ENCODE results near the gene ZNF750. TPM values are rescaled to one million over a fixed set of nuclear protein-coding genes. Genes with fewer than 3 reads are reported as not detected.

Gene ZNF750
- total RNA-seq, 1 donor from 2014 or later = 7.6 TPM

DNA sequence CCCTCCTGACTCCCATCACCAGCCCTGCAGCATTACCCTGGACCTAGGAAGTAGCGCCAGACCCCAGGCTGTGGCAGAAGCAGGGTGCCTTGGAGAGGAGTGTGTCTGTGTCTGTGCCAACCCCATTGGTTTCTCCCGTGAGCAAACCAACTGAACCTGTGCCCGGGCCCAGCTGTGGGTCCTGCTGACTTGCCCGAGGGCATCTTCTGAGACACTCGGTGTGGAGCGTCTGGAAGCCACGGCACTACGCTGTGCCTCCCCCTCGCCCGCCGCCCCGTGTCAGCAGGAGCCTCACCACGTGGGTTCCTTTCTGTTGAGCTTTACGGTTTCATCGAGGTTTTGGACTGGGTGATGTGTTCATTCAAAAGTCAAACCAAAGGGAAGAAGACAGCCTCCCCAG is 27.8 kb downstream of the ZNF750 start:
- DNase-seq = no peak

DNA sequence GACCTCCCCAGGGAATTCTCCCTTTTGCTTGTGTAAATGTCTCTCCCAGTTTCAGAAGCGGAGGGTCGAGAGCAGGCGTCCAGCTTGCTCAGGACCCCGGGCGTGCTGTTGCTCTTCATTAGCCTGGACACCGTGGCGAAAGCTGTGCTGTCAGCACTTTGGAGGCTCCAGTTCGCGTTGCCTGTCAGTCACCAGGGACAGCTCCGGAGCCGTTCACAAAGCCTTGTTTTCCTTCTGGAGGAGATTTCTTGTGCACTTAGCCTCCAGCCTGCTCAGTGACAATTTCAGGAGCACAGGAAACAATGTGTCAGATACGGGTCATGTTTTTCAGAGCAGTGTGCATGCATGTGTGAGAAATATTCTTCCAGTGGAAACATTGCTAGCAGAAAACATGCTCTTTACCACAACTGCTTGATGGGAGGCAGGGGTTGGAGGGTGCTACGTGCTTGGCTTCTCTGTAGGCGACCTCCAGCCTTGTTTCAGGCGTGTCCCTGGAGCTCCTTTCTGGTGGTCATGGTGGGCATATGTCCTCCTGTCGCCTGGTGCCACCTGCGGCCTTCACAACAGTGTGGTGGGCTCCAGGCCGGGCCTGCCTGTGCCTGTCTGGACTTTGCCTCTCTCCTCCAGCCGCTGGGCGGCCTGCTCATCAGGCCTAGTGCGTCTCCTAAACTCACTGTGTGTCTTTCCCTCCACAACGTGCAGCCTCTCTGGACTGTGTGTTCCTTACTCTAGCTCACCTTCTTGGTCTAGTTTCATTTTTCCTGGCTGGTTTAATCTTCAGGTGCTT is 29.0 kb downstream of the ZNF750 start:
- DNase-seq = no peak

DNA sequence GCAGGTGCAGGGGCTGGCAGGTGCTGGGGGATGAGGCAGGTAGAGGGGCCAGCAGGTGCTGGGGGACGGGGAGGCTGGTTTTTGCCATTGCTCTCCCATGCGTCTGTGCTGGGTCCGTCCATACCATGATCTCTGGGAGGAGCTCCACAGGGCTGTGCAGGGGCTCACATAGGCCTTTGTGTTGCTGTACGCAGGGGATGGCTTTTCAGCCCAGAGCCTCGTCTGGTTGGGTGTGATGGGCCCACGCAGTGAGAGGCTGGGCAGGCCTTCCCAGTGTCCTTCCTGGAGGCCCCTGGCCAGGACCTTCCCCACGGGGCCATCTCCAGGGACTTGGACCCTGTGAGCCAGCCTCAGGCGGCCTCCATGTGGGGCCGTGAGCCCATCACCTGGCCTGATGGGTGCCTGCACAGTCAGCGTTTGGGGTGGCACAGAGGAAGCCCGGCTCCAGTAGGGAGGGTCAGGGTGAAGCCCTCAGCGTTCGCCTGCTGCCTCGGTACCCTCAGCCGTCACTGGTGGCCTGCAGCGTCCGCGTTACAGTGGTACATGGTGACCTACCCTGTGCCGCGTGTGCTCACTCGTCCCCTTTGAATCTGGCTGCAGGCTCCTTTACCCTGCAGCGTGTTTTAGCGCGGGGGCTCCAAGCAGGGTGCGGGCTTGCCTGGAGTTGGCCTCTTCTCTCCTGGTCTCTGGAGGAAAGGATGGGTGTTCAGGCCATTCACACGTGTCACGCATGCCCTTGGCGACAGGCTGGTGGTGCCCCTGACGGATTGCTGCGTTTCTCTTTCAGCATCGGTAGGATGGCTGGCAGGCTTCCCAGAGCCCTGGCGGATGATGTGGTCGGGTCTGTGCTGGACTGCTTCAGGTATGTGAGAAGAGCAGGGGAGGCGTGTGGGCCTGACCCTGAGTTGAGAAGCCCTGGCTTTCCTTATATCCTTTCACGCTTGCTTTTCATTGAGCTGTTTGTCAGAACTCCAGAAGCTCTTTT is 30.6 kb downstream of the ZNF750 start:
- no peak for DNase-seq

DNA sequence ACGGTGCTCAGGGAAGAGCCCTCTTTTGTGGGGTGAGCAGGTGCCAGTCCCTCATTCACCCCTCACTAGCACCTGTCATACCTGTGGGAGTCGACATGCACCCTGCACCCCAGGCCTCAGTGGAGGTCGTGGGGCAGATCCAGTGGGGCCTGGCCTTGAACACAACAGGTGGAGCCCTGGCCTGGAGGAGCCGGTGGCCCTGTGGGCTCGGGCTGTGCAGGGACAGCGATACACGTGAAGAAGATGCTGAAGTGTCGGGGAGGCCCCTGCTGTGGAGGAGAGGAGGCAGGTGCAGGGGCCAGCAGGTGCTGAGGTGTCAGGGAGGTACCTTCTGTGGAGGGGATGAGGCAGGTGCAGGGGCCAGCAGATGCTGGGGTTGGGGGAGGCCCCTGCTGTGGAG is 31.8 kb downstream of the ZNF750 start:
- DNase-seq = no peak

DNA sequence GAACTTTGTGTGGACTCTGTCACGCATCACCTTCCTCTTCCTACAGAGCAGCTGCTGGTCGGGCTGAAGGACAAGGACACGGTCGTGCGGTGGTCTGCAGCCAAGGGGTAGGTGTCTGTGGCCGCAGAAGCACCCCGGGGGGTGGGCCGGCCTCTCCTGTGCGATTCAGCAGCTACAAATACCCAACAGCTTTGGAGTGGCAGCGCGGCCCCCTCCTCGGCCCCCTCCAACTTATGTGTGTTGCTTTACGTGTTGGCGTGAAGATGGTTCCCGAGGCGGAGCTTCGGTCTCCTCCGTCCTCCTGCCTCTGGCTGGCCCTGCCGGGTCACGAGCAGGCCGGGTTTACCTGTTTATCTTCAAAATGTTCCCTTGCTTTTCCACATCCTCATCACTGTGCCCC is 32.3 kb downstream of the ZNF750 start:
- no peak for DNase-seq

DNA sequence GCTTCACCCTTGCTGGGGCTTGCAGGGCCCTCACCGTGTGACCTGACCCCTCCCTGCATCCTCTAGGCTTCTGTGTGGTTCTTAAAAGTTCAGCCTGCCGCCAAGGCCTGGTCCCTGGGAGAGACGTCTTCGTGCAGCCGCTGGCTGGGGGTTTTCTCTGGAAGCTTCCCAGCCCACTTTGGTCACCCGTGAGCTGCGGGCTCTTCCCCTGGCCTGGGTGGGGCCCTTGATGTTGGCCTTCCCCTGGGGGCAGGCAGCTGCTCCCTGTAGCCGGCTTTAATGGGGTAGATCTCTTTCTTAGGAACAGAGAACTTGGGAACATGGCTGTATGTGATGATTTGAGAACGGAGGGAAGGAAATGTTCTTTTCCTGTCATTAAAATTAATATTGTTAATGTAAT is 32.7 kb downstream of the ZNF750 start:
- no peak for DNase-seq

DNA sequence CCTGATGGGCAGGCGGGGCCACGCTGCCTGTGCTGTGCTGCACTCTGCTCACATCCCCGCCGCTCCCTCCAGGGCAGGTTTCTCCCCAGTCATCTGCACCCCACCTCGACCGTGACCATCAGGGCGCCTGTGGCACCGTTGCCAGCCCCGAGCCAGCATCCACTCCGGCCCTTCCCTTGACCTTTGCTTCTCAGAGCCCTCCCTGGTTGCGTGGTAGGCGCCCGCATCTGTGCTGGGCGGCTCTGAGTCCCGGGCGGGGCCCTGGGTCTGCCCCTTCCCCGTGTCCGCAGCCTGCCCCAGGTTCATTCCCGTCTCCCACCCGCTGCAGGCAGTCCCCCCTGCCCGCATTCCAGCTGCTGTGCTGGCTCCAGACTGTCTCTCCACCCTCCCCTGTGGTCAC is 33.2 kb downstream of the ZNF750 start:
- DNase-seq = no peak

DNA sequence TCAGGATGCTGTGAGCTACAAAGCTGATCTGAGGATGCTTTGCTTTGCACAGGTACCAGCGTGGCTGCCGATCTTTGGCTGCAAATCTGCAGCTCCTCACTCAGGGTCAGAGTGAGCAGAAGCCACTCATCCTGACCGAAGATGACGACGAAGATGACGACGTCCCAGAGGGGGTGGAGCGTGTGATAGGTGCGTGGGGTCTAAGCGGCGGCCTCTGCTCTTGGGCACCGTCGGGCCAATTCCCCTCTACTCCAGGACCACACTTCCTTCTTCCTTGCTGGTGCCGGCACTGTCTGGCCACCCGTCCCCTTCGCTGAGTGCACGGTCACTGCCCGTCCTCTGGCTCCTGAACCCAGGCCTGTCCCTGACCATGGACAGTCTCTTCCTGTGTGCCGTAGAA is 34.0 kb downstream of the ZNF750 start:
- no peak for DNase-seq

DNA sequence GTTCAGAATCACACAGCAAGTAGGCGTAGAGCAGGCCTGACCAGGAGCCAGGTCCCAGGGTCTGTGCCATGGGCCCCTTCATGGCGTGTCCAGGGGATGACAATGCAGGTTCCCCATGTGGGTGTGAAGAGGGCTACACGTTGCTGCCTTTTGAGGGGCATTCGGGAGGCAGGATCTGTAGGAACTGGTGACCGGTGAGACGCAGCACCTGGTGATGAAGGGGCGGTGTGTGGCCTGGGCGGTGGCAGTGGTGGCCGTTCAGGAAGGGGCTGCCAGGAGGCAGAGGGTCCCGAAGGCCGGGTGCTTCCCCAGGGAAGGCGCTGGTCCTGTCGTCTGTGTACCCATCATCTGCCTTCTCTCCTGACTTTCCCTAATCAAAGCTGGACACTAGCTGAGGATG is 34.6 kb downstream of the ZNF750 start:
- no peak for DNase-seq

DNA sequence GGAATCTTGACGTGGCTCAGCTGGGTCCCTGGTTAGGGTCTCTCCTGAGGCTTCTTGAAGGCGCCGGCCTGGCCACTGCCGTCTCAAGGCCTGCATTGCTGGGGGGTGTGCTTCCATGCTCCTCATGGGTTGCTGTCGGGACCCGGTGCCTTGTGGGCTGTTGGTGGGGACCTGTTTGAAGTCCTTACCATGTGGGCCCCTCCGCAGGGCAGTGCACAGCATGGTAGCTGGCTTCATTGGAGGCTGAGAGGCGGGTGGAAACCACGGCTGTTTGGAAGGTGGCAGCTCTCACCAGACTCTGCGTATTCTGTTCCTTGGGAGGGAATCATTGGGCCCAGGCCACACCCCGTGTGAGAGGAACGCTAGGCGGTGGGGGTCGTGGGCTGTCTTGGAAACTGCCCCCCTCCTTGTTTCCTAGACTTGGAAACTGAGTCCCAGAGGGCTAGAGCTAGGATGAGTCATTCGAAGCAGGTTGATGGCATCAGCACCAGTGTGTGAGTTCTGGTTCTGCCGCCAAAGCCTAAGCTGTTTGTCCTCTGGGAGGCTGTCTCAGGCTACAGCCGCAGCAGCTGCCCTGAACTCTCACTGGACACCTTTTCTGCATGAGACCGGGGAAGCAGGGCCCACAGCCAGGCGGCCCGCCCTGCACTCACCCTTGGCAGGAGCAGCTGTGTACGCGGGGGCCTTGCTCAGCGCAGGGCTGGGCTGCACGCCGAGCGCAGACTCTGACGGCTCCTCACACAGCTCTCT is 35.2 kb downstream of the ZNF750 start:
- DNase-seq = peak; percentile 95

DNA sequence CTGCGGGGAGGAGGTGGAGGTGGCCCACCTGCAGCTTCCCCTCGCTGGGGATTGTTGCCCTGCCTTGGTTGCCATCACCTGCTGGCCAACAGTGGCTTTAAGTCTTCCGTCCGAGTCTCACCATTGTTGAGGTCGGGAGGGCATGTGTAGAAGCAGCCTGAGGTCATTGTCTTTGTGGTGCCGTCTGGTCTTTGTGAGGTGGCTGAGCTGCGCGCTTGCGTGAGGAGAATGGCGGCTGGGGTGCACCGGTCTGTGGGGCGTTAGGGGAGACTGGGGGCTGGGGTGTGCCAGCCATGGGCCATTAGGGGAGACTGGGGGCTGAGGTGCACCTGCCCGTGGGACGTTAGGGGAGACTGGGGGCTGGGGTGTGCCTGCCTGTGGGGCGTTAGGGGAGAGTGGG is 36.2 kb downstream of the ZNF750 start:
- DNase-seq = no peak

DNA sequence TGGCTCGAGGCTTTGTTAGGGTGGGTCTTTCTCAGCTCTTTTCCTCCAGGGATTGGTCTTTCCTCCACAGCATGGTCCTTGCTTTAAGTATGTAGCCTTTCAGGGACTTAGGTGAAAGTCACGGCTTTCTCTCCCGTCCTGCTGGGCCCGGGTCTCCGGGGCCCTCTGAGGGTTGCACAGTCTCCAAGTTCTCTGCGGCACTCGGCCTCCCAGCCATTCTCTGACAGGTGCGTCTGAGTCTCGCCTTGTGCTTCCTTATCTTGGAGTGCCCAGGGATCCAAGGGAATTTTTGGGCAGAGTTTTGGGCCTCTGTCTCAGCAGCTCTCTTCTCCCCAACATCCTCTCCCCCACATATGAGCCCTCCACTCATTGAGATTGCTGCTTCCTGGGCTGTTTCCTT is 36.6 kb downstream of the ZNF750 start:
- DNase-seq = no peak

DNA sequence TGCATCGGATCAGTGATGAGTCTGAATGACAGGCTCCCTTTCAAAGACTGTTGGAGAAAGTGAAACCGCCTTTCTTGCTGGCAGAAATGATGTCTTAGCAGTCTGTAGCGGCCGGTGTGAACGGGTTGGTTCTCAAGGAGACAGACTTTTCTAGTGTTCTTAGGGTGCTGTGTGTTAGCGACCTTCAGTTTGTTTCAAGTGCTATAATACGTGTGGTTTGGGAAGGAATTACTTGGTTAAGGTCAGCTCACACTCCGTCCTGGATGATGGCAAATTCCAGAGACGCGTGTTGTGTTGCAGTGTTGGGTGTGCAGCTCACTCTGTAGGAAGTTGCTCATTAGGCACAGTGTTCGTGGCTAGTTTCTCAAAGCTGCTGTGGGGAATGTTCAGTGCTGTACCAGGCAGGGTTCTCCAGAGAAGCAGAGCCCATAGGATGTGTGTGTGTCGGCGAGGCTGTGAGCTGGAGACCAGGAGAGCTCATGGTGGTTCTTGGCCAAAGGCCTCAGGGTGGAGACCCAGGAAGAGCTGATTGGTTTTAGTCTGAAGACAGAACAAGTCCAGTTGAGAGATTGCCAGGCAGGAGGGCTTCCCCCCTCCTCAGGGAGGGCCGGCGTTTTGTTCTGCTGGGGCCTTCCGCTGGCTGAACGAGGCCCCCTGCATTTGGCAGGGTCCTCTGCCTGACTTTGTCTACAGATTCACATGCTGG is 37.6 kb downstream of the ZNF750 start:
- peak; percentile 46 for DNase-seq

DNA sequence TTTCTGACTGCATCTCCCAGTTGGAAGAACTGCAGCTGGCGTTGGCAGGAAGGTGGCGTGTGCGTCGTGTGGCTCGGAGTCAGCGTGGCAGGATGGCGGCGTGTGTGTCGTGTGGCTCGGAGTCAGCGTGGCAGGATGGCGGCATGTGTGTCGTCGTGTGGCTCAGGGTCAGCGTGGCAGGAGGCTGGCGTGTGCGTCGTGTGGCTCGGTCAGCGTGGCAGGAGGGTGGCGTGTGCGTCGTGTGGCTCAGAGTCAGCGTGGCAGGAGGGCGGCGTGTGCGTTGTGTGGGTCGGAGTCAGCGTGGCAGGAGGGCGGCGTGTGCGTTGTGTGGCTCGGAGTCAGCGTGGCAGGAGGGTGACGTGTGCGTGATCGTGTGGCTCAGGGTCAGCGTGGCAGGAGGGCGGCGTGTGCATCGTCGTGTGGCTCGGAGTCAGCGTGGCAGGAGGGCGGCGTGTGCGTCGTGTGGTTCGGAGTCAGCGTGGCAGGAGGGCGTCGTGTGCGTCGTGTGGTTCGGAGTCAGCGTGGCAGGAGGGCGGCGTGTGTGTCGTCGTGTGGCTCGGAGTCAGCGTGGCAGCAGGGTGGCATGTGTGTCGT is 38.3 kb downstream of the ZNF750 start:
- DNase-seq = no peak

DNA sequence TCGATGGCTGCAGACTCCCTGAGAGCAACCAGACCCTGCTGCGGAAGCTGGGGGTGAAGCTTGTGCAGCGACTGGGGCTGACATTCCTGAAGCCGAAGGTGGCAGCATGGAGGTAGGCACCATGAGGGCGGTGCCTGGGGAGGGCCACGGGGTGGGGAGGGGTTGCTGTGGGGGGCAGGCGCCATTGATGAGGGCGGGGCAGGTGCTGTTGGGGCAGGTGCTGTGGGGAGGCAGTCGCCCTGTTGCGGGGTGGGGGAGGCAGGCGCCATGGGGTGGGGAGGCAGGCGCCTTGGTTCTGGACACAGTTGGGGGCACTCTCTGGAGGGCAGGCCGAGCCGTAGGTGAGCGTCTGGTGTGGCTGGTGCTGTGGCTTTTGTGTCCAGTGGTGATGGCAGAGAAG is 38.9 kb downstream of the ZNF750 start:
- no peak for DNase-seq

DNA sequence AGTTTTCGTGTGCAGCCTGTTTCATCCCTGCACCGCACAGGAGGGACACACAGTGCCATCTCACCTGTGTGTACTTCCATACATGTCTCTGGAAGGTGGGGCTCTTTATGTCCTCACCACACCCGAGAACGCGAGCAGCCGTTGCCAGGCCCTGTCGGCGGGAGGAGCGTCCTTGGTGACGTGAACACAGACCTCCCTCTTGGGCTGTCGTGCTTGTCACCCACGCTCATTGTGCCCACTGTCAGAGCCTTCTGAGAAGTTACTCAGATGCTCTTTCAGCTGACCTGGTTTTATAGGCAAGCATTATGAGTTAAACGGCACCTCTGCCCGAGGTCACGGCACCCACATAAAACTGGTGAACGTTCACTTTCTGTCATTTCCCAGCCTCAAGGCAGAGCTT is 40.2 kb downstream of the ZNF750 start:
- DNase-seq = no peak

DNA sequence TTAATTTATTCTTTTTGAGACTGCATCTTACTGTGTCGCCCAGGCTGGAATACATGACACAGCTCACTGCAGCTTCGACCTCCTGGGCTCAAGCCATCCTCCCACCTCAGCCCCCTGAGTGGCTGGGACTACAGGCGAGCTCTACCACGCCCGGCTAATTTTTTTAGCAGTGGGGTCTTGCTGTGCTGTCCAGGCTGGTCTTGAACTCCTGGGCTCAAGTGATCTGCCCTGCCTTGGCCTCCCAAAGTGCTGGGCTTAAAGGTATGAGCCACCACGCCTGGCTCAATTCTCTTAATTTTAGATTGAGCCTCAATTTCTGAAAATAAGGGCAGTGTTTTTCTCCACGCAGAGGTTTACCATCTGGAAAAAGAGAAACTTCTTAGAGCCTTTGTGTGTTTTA is 41.1 kb downstream of the ZNF750 start:
- DNase-seq = no peak

DNA sequence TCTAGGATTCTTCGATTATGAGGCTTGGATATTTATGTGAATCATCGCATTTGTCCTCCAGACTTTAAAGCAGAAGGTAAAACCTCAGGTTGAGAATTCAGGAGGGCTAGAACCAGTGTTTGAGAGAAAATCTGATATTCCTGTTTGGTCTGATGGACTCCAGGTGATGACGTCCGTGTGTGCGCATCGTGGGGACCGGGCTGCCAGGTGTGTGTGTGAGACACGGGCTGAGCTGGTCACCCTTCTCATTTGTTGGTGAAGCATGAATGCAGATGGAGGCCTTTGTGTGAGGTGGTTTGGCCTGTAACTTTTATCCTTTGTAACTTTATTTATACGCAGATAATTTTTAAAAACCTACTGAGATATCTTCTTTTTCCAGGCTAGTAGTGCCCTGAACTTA is 42.8 kb downstream of the ZNF750 start:
- DNase-seq = no peak

DNA sequence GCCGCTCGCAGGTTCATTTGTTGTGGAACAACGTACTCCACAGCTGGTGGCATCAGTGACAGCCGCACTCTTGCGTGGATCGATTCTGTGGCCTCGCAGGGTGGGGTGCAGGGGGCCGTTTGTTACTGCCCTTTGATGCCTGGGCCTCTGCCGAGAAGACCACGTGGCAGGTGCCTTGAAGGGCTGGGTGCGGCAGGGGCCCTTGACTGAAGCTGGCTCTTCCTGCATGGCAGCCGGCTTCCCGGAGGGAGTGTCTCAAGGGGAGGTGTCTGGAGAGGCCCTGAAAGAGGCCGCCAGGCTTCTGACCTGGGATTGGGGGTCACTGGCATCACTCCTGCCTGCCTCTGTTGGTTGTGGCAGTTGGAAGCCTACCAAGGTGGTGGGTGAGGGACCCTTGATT is 44.2 kb downstream of the ZNF750 start:
- DNase-seq = no peak

DNA sequence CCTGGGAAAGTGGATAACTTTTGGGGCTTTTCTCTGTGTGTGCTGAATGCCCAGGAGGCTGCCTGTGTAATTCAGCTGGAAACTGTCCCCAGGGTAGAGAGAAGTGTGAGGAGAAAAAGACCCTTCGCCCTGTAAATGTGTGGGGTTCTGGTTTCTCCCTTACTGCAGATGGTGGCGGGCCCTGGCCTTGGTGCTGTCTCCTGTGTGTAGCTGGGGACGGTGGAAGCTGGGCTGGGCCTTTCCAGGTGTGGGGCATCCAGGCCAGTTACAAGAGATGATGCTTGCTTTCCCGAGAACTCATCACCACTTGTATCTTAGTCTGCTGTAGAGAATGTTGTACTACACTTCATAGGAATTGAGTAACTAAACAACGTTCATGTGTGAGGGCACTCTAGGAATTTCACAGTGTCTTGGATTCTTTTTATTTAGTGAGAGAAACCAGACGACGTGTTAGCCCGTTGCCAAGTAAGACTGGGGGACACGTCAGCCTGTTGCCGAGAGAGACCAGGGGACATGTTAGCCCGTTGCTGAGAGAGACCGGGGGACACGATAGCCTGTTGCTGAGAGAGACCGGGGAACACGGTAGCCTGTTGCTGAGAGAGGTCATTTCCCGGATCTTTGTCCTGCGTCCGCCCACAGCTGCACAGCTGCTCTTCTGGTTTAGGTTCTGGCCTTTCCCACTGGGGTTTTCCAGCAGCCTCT is 44.9 kb downstream of the ZNF750 start:
- DNase-seq = peak; percentile 79

Measured in tongue (tissue), 2 donors.